CD4-positive, alpha-beta T cell treated with Interleukin-2 at 100 ng/mL for 4 hours (primary cell): ENCODE results near the gene TNFRSF11A.

Experiments used
- DNase-seq: peaks from one replicate; pipeline ENCODE4 v3.0.0-alpha.2; 2020; ENCODE audit warnings: low spot score

The TNFRSF11A gene

DNA sequence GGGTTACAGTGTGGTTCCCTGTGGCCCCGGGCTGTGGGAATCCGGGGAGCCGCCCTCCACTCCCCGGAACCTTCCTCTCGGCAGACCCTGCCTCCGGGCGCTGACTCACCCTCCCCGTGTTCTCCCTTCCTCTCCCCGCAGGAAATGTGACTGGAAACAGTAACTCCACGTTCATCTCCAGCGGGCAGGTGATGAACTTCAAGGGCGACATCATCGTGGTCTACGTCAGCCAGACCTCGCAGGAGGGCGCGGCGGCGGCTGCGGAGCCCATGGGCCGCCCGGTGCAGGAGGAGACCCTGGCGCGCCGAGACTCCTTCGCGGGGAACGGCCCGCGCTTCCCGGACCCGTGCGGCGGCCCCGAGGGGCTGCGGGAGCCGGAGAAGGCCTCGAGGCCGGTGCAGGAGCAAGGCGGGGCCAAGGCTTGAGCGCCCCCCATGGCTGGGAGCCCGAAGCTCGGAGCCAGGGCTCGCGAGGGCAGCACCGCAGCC lies 59.5 kb downstream of the TNFRSF11A start:
- DNase-seq = no peak

DNA sequence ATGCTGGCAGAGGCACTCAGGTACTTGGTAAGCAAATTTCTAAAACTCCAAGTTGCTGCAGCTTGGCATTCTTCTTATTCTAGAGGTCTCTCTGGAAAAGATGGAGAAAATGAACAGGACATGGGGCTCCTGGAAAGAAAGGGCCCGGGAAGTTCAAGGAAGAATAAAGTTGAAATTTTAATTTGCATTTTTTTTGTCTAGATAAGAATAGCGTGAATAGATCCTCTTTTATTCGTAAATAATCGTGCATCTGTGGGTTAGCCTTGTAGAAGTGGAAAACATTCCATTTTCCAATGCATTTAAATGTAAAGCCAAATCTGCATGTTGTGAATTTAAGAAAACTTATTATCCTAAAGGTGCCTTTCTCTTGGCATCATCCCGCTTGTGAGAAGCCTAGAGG lies 61.0 kb downstream of the TNFRSF11A start:
- DNase-seq = no peak

DNA sequence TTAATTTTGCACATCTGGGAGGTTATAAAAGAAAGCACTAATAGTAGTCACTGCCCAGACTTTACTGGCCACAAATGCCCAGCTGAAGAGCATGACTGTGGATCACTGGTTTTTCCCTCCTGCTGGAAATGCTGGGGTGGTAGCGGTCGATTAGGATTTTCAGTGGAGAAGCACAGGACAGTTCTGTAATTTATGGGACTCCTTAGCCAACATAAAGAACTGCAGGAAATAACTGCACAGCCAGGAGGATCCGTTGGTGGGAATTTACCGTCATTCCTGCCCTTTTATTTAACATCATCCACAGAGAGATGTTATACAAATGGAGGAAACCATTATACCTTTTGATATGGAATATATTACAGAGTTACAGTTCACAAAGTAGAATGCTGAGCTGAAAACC lies 61.5 kb downstream of the TNFRSF11A start:
- DNase-seq = no peak

DNA sequence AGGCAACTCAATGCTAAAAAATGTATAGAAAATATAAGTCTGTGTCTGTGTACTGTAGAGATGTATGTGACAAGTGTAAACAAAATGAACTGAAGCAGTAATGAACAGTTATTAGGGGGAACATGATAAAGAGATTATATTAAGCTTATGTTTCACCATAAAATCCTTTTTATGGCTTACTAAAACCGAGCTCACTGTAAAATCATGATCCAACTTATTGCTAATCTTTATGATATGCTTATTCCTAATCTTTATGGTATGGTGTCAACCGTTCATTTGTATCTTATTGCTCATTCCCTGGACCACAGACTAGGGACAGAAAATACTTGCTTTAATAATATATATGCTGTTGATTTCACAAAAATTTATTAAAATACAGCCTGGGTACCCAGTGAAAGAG lies 62.1 kb downstream of the TNFRSF11A start:
- no peak for DNase-seq

DNA sequence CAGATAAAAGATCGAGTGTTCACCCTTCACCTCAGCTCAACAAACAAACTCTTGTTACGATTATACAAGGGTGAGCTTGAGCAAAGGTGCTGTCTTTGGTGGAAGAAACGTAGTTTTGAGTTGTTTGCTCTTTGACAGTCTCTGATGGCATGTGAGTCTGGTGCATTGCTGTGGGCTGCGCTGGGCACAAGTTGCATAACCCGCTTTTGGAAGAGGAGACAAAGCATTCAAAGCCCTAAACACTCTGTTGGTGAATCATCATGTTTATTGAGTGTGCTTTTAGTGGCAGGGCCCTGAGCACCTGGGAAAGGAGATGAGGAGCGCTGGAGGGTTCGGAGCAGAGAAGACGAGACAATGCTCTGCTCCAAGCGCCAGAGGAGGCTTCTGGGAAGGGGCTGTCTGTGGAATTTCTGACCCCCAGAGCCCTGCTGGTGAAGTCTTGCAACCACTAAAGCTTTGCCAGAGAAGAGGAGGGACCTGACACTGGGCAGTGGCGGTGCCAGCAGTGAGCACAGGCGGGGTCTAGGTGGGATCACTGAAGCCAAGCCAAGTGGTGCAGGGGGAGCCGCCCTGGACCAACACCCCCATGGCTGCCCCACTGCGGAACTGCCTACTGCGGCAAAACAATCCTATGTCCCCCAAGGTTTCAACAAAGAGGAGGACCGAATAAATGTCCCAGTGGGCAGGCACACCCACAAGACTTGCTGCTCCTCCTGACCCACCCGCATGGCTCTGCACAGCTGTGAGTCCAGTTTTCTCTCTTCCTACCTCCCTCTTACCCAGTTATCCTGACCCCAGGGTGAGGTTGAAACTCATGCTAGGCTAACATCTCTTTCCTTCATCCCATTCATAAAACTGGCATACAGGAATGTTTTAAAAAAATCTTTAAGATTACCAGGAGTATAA lies 64.0 kb downstream of the TNFRSF11A start:
- DNase-seq = no peak

DNA sequence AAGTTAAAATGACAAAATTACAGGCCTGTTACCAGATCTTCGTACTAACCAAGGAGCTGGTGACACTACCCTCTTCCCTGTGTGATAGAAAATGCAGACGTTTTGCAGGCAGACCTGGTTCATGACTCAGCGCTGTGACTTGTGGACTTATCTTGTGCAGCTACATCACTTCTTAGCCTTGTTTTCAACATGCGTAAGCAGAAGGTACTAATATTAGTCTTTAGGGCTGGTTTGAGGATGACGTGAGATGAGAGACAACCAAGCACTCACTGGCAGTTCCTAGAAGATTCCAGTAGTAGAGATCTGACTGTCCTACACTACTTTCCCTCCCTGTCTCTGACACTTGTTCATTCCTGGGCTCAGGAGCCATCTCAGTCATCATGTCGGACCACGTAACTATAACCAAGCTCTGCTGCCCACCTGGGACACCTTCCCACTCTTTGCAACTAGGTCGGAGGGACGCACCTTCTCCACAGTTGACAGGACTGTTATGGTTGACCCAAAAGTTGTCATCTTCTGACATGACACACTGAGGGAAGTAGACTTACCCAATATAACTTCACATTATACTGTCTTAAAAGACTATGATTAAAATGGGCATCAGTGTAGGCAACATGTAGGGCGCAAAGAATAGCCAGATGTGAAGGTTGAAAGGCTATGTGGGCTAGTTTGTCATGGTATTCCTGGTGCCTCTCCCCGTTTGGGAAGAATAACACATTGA lies 64.8 kb downstream of the TNFRSF11A start:
- no peak for DNase-seq

DNA sequence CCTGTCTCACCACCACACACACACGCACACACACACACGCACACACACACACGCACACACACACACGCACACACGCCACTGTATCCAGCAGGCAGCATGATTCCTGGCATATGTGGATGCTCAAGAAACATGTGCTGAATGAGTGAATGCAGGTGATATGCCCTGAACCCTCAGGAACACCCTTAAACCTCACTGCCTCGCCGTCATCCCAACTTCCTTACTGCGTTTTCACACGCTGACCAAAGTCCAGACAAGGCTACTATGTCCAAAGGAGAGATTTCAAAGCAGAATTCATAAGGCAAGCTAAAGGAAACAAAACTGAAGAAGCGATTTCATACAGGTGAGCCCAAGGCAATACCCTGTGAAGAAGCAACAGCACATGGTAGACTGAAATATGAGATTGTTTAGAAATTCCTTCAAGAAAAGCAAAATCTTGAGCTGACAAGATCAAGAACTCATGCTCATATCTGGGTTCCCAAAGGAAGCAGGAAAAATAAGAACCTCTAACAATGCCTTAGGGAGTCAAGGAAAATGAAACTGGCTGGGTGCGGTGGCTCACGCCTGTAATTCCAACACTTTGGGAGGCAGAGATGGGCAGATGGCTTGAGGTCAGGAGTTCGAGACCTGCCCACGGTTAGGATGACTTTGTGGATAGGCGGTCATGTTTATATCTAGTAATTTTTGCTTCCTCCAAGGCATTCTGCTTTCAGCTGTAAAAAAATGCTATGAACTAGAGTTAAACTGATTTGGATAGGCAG lies 69.1 kb downstream of the TNFRSF11A start:
- no peak for DNase-seq

DNA sequence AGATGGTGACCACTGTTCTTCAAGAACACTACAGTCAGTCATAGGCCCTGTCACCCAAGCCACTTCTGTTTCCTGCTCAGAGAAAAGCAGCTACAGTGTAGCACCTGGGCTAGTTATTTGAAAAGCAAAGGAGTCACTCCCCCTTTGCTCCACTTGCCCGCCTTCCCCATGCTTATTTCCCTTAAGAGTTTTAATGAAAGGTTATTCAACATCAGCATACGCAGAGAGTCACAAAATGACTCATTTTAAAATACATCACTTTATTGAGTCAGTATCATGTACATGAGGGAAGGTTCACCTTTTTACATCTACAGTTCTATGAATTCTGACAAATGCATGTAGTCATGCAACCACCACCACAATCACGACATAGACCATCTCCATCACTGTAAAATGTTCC lies 71.3 kb downstream of the TNFRSF11A start:
- no peak for DNase-seq

DNA sequence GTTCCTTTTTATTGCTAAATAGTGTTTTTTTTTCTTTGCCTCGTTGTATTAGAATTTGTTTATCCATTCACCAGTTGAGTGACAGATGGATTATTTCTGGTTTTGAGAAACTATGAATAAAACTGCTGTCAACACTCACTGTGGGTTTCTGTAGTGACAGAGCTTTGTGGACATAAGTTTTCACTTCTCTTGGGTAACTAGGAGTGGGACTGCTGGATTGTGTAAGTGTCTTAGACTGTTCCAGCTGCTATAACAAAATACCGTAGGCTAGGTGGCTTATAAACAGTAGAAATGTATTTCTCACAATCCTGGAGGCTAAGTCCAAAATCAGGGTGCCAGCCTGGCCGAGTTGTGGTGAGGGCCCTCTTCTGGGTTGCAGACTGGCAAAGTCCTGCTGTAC lies 71.9 kb downstream of the TNFRSF11A start:
- no peak for DNase-seq

DNA sequence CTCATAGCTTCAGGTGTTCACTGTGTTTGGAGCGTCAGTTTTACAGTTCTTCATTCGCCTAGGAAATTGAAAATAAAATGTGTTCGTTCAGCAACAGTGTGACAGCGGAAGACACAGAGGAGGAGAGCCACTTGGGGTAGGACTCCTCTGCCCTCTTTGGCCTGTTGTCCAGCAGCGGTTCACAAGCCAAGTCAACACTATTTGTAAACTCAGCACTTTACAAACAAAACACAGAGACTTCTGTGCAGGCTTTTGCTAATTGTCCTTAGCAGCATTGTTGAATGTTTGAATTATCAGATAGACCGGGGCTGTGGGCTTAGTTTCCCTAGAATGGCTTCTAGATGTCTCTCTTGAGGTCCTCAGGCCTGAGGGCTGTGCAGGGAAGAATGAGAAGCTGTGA lies 73.2 kb downstream of the TNFRSF11A start:
- DNase-seq = no peak

DNA sequence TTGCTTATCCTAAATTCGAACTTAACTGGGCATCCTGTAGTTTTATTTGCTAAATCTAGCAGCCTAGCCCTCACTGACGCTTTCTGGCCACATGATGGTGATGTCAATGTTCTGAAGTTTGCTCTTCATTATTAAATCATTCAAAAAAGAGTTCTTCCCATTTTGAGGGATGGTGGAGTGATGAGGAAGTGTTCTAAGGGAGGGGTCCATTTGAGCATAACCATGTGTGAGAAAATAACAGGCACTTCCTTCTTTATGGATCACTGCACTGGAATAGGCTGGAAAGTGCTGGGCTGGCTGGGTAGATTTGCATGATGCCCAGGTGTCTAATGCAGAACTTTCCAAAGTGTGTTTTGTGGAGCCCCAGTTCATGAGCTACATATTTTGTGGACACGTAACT lies 74.2 kb downstream of the TNFRSF11A start:
- DNase-seq = no peak

DNA sequence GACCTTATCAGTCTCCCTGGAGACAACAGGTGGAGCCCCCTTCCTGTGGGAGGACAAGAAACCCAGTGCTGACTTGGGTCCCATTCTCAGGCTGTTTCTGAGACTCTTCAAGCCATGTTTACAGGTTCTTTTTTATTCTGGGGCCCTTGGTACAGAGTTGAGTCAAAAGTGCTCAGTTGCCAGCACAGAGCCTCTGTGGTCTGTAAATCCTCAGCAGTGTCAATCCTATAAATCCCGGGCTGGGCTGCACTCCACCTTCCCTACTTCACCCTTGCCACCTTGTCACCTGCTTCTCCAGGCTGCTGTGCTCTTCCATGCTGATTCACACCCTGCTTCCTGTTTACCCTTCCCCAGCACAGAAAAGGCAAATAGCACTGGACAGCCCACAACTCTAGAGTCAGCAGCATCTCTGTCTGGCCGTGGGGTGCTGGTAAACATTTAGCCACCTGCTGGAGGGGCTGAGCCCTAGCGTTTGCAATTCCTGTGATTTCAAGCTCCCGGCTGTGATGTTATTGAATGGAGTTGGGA lies 74.7 kb downstream of the TNFRSF11A start:
- no peak for DNase-seq

DNA sequence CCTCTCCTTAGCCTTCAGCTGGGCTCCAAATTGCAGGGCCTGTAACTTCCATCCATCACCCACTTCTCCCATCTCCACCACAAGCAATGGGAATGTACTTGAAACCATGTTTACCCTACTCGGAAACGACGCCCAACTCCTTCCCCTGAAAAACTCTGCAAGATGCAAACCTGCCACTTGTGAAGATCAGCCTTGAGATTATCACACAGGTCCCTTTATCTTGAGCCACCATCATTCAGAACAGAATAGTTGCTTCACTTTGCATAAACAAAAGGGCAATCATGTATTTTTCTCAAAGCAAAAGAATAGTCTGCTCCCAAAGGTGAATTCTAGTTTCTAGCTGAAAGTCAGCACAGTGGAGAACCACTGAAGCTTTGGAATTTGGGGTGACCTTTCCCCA lies 75.8 kb downstream of the TNFRSF11A start:
- DNase-seq = no peak

DNA sequence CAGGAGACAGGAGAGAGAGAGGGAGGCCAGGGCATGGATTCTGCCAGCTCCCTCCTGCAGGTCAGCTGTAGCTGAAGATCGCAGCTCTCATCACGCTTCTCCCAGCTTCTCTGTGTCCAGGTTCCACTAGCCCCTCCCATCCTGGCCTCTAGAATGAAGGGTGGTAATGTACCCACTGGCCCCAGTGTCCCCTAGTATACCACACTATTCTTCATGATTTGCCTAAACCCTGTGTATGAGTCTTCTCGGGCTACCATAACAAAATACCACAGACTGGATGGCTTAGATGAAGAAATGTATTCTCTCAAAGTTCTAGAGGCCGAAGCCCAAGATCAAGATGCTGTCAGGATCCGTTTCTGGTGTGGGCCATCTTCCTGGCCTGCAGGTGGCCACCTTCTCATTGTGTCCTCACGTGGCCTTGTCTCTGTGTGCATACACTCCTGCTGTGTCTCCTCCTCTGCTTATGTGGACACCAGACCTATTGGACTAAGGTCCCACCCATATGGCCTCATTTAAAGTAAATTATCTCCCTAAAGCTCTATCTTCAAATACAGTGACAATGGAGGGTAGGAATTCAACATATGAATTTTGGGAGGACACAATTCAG lies 77.3 kb downstream of the TNFRSF11A start:
- no peak for DNase-seq

DNA sequence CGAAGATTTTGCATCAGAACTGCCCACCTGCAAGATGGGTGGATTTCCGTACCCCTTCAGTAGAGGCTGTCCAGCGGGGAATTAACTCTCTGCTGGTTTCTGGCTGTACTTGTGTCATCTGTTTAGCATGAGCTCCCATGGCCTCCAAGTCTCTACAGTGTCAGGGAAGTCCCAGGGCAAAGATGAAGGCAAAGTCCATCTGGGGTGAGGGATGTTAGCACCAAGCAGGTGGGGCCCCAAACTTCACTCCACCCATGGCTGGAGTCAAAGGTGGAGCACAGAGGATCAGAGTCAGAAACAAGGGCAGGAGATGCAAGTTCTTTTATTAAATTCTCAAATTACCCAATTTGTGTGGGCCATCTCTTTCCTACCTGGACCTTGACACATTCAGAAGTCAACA lies 78.0 kb downstream of the TNFRSF11A start:
- no peak for DNase-seq

DNA sequence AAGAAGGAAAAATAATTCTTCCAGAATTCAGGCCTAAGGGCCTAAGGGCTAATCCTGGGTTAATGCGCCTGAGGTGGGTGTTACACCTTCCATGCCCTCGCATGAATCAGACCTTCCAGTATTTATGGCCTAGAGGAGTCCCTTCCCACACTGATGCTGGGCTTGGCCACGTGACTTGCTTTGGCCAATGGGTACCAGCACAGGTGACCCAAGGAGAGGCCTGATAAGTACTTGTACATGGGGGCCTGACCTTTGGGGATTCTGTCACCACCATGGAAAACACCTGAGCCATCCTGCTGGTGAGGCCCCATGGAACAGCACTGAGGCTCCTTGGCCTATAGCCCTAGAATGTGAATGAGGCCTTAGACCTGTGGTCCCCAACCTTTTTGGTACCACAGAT lies 79.8 kb downstream of the TNFRSF11A start:
- no peak for DNase-seq

DNA sequence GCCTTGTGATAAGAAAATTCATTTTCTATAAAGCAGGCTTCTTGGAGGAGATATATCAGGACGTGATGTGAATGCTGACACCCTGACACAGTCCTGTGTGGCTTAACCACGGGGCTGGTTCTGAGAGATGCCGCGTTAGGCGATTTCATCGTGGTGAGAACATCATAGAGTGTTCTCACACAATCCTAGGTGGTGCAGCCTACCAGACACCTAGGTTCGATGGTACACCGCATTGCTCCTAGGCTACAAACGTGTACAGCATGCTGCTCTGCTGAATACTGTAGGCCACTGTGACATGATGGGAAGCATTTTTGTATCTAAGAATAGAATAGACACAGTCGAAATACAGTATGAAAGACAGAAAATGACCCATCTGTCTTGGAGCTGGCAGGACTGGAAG lies 82.5 kb downstream of the TNFRSF11A start:
- no peak for DNase-seq

DNA sequence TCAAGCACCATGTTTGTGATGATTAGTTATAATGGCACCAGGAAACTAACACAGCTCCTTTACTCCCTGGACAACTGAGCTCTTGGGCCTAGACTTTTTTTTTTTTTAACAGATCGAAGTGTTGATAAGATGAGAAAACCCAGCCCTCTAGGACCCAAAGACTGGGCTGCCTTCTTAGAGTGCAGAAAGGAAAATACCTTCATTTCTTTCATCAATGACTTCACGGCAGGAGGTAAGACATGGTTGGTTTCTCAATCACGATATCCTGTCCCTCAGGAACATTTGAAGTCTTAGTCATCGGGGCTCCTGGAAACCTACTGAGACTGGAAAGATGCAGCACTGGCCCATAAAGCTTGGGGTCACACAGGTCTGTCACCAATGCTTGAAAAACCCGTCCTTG lies 84.7 kb downstream of the TNFRSF11A start:
- DNase-seq = no peak

DNA sequence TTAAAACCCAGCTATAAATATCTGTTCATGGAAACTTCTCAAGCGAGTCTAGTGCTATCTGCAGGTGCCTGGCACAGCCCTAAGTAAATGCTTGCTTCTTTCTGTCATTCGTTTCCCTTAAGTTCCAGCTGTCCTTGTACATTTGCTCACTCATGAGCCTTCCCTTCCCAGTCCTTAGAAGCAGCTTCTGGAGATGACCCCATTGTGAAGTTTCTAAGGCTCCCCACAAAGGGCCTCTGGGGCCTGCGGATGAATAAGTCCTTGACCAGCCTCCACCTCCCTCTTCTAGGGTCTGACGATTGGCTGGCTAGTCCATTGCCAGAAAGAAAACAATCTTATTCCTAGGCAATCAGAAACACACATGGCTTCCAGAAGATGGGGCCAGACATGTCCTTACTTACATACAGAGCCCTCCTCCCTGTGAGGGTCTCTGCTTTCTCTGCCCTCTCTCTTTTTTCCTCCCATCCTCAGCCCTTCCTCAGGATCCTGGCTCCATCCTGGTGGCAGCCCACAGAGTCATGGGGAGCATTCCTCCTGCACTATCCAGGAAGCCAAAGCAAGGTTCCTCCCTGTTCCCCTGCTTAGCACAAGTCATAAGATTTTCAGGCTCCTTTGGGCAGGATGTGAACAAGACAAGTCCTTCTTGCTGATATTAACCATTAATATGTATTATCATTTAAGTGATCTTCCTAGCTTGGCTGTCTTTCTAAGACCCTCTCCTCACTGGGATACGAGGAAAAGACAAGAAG lies 87.3 kb downstream of the TNFRSF11A start:
- no peak for DNase-seq

DNA sequence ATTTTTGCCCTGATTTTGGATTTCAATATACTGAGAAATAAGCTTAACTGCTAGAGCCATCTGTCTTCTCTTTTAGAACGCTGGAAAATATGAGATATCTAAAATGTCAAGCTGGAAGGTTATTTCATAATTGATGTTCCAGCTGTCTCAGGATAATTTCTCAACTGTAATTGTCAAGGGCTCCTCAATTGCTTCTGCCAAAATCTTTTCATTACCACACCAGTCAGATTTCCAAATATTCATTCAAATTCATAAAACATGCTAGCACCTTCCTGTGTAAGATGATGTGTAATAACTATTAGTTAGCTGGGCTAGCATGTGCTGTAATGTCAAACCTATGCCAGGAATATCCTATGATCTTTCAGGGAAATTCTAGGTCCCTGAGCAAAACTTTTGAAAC lies 88.1 kb downstream of the TNFRSF11A start:
- DNase-seq = no peak

DNA sequence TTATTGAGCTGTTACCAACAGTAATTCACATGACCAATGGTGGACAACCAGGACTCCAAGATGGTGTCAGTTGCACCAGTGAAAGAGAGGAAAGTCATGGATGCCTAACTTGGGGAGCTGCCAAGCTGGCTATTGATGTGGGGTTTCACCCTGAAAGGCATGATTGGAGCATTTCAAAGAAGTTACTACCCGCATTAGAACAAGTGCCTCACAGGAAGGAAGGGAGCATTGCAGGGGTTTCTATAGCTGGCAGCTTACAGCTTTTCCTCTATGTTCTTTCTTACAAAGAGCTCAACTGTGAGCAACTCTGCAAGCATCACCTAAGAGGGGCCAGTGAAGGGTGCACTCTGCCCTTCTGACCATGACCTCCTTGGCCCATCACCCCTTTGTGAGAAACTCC lies 93.1 kb downstream of the TNFRSF11A start:
- DNase-seq = no peak
